GM18873 (cell line): ENCODE data around the gene TAGLN.
"Not testable (repeated sequence)": the region's sequence is repeated elsewhere in the genome, so short reads cannot be mapped to it uniquely, and the experiment has no call there.

ENCODE experiments used
- ATAC-seq: cut with Tn5 transposase; IDR thresholded peaks from one replicate; pipeline ENCODE4 v1.9.1; 2021; ENCODE audit warnings: mild to moderate bottlenecking, moderate library complexity, moderate number of reproducible peaks; ENCODE audit not compliant: unreplicated experiment, low FRiP score

TAGLN gene

DNA sequence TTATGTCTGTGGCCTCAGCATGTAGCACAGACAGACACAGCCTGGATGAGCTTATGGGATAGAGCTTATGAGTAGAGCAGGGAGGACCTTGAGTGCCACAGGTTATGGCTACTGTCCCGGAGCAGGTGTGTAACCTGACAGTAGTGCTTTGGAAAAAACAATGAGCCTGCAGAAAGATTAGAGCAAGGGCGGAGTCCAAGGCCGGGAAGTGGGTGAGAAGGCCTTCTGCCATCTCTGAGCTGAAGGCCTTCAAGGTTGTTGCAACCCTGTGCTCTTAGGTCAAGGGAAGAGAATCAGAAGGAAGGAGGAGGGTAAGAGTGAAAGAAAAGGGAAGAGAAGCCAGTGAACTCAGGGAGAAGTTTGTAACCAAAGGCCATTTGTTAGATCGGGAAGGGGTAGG, 3.9 kb upstream of the TAGLN start:
- no peak for ATAC-seq

DNA sequence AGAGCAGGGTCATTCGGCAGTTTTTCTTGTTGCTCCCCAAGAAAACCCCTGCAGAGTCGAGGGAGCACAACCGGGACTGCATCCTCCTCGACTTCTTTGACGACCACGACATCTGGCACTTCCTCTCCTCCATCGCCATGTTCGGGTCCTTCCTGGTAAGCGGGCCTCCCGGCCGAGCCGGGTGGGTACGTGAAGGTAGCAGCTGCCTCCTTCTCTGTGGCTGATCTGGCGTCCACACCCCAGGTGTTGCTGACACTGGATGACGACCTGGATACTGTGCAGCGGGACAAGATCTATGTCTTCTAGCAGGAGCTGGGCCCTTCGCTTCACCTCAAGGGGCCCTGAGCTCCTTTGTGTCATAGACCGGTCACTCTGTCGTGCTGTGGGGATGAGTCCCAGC, 3.4 kb upstream of the TAGLN start:
- ATAC-seq = no peak

DNA sequence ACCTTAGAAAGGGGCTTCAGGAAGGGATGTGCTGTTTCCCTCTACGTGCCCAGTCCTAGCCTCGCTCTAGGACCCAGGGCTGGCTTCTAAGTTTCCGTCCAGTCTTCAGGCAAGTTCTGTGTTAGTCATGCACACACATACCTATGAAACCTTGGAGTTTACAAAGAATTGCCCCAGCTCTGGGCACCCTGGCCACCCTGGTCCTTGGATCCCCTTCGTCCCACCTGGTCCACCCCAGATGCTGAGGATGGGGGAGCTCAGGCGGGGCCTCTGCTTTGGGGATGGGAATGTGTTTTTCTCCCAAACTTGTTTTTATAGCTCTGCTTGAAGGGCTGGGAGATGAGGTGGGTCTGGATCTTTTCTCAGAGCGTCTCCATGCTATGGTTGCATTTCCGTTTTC, 2.2 kb upstream of the TAGLN start:
- ATAC-seq = no peak

DNA sequence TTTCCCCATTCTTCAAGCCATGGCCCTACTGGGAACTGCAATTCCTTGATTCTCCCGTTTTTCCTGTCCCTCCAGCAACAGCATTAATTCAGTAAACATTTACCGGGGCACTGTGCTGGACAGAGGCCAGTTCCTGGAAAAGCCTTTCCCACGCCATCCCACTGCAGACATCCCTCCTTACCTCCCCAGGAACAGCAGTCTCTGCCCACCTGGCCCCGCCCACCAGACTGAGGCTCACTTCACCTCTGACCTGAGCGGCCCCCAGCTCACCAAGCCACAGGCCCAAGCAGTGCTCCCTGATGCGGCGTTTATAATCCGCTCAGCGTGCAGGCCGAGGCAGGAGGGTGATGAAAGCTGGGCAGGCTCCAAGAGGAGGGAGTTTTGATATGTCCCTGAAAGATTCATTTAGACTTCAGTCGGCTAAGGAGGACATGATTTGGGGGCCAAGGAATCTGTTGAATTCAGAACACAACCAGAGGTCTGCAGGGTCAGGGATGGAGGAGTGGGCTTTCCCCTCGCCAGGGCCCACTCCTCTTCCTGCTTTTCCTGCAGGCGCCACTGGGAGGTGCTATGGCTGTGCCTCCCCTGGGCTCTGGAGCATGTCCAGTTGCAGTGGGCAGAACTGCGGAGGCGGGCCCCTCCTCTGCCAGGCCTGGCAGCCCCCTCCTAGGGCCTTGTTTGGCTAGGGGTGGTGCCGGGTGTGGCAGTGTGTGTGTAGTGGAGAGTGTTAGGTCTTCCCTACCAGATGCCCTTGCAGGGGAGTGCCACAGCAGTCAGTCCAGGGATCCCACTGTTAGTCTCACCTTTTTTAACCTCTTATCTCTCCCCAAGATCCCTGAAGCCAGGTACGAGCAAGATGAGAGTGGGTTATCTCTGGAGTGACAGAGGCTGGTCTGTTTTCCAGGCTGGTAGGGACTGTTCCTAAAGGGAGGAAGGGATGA, 1.4 kb upstream of the TAGLN start:
- no peak for ATAC-seq

DNA sequence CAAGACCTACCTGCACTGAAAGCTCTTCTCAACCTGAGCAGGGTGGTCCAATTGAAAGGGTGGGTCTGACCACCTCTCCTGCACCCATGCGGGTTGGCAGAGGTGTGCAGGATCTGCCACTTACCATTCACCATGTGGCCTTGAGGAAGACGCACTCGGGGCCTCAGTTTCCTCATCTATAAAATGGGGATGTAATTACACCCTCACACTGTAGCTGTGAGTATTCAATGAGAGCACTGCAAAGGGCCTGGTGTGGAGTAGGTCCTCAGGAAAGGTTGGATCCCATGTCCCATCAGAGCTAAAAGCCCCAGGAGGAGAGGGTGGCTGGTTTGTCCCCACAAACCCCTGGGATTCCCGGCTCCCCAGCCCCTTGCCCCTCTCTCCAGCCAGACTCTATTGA, 557 bp upstream of the TAGLN start:
- no peak for ATAC-seq

DNA sequence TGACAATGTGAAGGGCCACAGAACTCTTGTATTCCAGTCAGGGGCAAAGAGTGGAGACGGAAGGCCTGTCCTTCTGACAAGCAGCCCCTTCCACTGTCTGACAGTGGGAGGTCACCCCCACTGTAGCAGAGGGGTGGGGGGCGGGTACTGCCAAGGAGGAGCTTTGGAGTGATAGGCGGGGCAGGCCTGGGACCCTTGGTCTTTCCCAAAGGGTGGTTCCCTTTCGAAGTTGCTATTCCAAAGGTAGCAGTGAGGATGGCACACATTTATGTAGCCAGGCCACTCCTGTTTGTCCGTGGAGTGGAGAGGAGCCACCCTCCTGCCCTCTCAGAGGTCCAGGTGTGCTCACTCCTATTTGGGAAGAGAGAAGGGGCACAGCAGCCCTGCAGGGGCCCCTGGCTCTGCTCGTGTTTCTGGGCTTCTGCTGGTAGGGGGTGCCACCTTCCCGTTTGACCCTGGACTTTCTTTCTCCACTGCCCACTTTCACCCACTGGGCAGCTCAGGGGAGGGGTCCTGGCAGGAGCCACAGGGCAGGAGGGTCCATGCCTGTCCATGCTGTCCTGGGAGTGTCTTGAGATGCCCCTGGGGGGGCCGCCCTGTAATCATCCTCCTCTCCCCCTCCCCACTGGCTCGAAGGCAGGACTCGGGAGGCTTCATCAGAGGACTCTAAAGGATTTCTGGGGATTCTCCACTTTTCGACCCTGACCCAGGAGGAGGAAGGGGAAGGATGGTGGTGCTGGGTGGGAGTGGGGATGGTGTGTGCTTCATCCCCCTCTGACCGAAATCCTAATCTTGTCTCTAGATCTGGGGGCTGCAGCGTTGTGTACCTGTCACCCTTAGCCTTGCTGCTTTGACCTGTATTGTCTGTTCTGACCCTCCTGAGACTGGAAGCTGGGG, 994 bp downstream of the TAGLN start:
- ATAC-seq = no peak

DNA sequence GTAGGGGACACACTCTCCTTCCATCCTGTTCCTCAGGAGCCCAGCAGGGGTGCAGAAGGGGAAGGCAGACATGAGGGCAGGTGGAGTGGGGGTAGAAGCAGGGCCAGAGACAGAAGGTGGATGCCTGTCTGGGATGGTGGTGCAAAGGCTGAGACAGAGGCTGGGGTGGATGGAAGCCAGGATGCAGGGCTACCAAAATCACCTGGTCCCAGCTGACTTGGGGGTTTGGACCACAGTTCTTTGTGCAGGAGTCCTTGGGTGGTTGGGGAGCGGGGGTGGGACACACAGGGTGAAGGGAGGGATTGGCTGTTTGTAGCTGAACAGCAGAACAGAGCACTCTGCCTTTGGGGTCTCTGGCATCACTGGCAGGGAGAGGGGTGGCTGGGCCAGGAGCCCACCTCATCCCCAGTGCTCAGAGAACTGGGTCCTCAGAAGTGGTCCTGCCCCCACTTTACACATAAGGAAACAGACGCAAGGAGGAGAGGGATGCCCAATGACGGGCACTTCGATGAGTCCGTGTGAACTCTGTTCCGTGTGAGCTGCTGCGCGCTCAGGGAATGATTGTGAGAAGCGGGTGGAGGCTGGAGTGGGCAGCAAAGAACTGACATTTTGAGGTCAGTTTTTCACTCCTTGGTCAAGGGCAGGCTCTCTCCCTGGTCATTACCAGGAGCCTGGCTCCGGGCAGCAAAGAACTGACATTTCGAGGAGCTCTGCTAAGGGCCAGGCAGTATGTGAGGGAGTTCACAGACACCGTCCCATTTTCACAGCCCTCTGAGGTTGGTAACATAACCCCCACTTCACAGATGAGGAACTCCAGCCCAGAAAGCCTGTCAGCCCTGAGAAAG, 1.9 kb downstream of the TAGLN start:
- ATAC-seq = no peak

DNA sequence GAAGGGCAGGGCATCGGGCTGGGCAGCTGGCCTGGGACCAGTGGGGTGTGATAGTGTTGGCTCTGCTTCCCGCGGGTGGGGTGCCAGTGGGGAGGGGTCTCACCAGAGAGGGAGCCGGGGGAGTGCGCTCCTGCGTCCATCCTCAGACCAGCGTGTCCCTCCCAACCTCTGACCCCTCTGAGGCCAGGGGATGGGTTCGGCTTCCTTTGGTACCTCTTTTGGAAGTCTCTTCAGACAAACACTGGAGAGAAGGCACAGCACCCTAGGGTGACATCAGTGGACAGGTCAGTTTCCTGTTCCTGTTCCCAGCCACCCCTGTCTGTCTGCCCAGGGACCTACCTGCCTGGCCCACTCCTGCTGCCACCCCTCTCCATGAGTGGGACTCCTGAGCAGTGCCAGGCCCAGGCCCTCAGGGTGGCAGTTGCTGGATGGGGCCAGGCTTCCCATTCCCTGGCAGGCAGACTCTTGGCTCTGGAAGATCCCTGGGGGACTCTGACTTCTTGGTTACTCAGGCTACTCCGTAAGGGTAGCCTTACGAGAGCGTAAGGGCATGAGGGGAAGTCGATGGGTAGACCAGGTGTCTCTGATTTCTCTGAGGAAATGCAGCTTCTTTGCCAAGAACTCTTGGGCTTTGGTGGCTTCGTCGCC, 2.6 kb downstream of the TAGLN start:
- no peak for ATAC-seq

DNA sequence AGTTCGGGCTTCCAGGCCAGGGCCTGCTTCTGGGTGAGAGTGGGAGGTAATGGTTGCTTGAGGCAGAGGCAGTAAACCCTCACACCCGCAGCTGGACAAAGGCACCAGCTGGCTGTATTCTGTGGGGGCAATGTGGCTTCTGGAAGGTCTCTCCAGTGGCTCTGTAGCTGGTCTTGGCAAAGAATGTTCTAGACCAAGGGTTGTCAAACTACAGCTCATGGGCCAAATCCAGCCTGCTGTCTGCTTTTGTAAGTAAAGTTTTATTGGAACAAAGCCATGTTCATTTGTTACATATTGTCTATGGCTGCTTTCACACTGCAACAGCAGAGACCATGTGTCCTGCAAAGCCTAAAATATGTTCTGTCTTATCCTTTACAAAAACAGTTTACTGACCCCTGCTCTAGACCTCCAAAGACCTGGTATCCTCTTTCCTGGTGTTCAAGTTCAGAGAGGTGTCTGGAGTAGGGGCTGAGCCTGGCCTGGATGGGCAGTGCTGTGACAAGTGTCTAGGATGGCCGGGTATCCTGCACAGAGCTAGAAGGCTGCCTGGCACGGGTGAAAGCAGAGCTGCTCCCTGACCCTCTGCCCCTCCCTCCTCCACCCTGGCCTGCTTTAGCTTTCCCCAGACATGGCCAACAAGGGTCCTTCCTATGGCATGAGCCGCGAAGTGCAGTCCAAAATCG, 3.4 kb downstream of the TAGLN start:
- no peak for ATAC-seq

DNA sequence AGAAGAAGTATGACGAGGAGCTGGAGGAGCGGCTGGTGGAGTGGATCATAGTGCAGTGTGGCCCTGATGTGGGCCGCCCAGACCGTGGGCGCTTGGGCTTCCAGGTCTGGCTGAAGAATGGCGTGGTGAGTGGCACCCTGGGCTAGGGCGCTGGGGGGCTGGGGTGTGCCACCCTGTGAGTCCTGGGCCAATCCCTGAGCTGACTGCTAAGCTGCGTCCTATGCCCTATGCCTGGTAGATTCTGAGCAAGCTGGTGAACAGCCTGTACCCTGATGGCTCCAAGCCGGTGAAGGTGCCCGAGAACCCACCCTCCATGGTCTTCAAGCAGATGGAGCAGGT, 3.9 kb downstream of the TAGLN start:
- ATAC-seq = no peak

DNA sequence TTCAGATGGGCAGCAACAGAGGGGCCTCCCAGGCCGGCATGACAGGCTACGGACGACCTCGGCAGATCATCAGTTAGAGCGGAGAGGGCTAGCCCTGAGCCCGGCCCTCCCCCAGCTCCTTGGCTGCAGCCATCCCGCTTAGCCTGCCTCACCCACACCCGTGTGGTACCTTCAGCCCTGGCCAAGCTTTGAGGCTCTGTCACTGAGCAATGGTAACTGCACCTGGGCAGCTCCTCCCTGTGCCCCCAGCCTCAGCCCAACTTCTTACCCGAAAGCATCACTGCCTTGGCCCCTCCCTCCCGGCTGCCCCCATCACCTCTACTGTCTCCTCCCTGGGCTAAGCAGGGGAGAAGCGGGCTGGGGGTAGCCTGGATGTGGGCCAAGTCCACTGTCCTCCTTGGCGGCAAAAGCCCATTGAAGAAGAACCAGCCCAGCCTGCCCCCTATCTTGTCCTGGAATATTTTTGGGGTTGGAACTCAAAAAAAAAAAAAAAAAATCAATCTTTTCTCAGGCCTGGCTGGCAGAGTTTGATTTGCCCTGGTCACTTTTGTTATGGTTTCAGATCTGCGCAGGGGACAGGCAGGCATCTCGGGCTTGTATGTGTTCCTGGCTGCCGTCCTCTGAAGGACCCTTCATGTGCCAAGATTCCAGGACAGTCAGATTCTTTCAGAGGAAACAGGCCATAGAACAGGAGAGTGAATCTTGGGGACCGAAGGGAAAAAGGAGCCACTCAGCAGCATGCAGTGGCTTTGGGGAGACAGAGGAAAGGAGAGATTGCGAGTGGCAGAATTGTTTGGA, 5.3 kb downstream of the TAGLN start:
- no peak for ATAC-seq

DNA sequence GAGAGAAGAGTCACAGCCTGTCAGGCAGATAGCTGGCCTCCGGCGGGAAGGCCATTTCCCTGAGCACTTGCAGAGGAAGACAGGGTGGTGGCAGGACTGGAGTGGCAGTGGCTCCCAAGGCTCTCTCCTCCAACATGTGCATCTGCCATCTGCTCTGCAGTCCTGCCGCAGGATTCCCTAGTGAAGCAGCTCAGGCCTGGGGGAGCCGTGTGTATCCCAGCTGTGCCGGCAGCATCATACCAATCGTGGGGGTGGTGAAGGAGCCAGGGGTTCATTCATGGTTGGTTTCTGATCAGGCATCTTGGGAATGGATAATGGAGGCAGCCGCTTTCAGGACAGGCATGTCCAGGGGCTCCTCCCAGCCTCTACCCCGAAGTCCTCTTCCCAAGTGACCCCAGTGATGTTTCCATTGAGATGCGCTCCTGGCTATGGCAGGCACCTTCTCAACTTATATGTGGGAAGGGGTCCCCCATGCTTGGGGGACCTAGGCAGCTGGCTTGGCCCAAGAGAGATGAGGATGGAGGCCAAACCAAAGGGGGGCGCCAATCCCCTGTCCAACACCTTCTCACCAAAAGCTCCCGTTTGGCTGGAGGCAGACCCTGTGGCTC, 6.1 kb downstream of the TAGLN start:
- no peak for ATAC-seq

DNA sequence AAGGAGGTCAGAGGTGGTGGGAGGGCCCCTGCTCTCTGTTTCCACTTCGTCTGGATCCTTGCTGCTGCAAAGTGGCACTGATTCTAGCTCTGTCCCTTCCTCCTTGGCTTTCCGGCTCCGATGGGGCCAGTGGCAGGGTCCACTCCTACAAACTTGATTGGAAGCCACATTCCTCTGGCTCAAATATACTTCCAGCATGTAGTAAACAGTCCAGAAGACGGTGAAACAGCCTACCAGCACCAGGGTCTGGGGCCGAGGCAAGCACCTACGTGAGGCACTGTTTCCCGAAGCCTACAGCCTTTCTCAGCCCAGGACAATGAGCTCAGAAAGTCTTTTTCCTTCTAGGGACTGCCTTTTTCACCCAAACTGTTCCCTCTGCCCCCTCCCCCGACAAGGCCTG, 6.9 kb downstream of the TAGLN start:
- not testable (repeated sequence) for ATAC-seq

DNA sequence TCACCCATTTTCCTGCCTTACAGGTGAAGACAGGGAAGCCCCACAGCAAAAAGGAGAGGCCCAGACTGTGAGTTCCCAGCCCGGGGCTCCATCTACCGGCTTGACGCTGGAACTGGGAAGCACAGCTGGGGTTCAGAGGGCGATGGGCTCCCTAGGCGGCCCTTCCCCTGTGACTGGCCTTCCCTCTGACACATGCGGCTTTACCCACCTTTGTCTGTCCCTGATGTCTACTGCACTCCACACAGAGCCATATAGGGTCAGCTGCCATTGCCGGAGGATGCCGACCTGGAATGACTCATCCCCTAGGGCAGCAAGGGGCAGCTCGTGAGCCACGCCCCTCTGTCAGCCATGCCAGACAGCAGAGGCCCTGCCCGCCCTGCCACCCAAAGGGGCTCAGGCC, 7.7 kb downstream of the TAGLN start:
- not testable (repeated sequence) for ATAC-seq

DNA sequence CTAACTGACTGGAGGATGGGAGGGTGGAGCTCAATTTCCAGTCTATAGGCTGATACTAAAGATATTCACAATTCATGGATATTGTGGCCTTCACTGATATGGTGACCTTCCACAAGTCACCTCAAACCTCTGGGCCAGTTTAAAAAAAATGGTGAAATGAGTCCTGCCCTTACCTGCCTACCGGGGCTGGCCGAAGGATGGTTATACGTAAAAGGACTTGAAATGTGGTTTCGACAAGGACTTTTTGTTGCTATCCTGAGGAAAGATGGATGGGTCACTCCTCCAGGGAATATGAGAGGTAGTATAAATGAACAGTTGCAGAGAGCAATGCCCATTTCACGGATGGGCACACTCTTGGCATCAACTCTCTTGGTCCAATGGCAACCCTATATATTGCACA, 8.3 kb downstream of the TAGLN start:
- ATAC-seq = not testable (repeated sequence)

DNA sequence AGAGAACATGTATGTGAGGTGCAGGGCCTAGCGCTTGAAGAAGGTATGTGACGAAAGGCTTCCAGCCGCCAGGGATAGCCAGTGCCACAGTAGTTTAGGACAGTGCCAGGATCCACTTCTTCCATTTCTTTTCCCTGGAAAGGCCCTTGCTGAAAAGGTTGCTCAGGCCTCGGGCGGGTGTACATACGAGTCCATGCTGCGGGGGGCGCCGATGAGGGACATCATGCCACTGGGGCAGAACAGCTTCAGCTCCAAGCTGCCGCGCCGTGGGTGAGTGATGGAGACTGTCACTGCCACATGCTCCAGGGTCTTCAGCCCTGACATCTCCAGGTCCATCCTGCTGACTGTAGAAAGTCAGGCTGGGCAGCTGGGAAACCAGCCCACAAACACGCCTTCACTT, 9.5 kb downstream of the TAGLN start:
- not testable (repeated sequence) for ATAC-seq

DNA sequence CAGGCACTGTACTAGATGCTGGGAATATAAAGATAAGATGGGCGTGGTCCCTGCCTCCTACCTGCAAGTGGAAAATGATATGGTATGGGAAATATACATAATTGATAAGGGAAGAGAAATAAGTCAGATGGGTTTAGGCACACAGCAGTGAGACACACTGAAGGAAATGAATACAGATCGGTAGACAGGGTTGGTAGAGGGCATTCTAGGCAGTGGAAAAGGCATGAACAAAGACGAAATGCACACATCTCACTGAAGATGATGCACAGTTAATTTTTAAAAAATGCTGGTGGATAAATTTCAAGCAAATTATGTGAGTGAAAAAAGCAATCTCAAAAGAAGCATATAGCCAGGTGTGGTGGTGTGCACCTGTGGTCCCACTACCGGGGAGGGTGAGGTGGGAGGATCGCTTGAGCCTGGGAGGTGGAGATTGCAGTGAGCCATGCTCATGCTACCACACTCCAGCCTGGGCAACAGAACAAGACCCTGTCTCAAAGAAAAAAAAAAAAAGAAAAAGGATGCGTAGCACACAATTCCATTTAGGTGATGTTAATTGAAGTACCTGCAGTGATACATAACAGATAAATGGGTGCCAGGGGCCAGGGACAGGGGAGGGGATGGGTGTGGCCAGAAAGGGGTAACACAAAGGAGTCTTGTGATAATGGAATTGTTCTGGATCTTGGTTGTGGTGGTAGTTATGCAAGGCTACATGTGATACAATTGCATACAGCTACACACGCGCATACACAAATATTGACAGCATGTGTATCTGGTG, 10.4 kb downstream of the TAGLN start:
- ATAC-seq = not testable (repeated sequence)

DNA sequence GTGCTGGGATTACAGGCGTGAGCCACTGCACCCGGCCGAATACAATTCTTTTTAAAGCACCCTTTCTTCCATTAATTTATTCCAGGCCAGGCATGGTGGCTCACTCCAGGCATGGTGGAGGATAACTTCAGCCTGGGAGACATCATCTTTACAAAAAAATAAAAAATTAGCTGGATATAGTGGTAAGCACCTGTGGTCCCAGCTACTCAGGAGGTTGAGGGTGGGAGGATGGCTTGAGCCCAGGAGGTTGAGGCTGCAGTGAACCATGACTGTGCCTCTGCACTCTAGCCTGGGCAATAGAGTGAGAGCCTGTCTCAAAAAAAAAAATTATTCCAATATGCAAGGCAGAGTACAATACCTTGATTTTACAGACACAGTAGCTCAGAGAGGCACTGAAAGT, 11.4 kb downstream of the TAGLN start:
- no peak for ATAC-seq
